Measurements from ENCODE around the gene EP400. TPM values are rescaled to one million over a fixed set of nuclear protein-coding genes. Genes with fewer than 3 reads are reported as not detected.
A peak's percentile ranks its signal among the peaks of the same experiment; 100 is the strongest.

EP400 gene
- total RNA-seq, 1 experiment from 2014 or later = 80.1 TPM

DNA sequence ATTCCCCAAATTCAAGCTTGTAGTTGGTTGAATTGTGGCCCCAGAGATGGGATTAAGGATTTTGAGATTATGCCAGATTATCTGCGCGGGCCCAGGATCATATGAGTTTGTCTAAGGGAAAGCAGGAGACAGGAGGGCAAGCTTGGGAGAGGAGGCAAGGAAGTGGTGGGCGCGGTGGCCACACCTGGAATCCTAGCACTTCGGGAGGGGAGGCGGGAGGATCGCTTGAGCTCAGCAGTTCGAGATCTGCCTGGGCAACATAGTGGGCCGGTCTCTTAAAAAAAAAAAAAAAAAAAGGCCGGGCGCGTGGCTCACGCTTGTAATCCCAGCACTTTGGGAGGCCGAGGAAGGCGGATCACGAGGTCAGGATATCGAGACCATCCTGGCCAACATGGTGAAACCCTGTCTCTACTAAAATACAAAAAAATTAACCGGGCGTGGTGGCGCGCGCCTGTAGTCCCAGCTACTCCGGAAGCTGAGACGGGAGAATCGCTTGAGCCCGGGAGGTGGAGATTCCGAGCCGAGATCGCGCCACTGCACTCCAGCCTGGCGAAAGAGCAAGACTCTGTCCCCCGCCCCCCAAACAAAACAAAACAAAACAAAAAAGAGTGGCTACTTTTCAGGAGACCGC is 21.5 kb upstream of the EP400 start:
- H3K4me1 ChIP-seq (ENCODE audit: insufficient read depth, low read length, poor library complexity, severe bottlenecking) = peaks cover 9% of the 10 kb centered on the region
- TSS peak; percentile 77 for BruUV-seq (replicated peaks)
- DNase-seq (ENCODE audit: low spot score) = no peak
- H3K4me3 ChIP-seq (ENCODE audit: low read depth, low read length, poor library complexity, severe bottlenecking) = peak overlapping the region; percentile 95
- H3K27ac ChIP-seq (ENCODE audit: low read depth, low read length, poor library complexity, severe bottlenecking) = peak overlapping the region; percentile 65
- no peaks in the 10 kb centered on the region for H3K9me3 ChIP-seq (ENCODE audit: low read depth, low read length, poor library complexity, severe bottlenecking)
- ChIA-PET POLR2A (ENCODE audit: low non-redundant PET) (no interaction called here), CTCF (no interaction called here)
- TF ChIP-seq EZH2 (IDR thresholded peaks at IDR 0.05; ENCODE audit: borderline replicate concordance, low read depth, low read length, poor library complexity, severe bottlenecking) = no peak
- TF ChIP-seq, protein P1, sequence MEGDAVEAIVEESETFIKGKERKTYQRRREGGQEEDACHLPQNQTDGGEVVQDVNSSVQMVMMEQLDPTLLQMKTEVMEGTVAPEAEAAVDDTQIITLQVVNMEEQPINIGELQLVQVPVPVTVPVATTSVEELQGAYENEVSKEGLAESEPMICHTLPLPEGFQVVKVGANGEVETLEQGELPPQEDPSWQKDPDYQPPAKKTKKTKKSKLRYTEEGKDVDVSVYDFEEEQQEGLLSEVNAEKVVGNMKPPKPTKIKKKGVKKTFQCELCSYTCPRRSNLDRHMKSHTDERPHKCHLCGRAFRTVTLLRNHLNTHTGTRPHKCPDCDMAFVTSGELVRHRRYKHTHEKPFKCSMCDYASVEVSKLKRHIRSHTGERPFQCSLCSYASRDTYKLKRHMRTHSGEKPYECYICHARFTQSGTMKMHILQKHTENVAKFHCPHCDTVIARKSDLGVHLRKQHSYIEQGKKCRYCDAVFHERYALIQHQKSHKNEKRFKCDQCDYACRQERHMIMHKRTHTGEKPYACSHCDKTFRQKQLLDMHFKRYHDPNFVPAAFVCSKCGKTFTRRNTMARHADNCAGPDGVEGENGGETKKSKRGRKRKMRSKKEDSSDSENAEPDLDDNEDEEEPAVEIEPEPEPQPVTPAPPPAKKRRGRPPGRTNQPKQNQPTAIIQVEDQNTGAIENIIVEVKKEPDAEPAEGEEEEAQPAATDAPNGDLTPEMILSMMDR (conservative IDR thresholded peaks at IDR 0.05; ENCODE audit: low read depth, low read length) = no peak
- peaks cover 19% of the 10 kb centered on the region for H3K36me3 ChIP-seq (ENCODE audit: insufficient read depth, low read length, poor library complexity, severe bottlenecking)
- no peaks in the 10 kb centered on the region for H3K27me3 ChIP-seq (replicated peaks; ENCODE audit: insufficient read depth, low read depth, low read length, poor library complexity)
- intact Hi-C loops (cut with micrococcal nuclease; ENCODE audit: unreplicated experiment) = no loop called here

DNA sequence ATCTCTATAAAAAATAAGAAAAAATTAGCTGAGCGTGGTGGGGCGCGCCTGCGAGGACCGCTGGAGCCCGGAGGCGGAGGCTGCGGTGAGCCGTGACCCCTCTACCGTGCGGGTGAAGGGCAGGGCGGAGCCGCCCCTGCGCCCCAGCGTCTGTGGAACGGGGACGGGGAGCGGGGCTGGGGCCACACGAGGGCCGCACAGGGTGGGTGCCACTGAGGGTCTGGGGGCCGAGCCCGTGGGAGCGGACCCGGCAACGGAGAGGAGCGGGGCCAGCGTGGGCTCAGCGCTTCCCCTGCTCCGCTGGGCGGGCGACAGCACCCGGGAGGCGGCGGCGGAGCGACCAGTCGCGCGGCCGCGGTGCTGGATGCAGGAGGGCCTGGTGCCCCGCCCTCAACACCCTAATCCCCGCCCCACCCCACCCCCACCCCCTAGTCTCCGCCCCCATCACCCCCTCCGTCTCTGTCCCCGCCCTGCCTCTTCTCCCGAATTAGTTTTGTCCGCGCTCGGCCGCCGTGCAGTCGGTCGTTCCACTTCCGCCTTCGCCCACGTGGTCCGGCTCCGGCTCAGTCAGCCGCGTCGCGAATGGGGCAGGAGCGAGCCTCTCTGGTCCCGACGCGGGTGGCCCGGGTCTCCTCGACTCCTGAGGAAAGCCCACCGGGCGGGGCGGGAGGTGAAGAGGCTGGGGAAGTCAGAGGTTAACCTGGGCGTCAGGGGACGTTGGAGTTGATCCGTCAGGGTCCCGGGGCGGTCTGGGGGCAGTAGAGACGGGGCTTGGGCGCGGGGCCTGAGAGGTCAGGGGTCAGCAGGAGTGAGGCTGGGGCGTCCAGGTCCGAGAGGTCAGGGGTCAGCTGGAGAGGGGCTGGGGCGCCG is 20.8 kb upstream of the EP400 start, which contains the start of gene PUS1:
Gene PUS1 (plus strand): TSS at position 566 of the 870 bp plus-strand sequence. CDS start 447 bp downstream, outside the sequence.
- intact Hi-C loops (cut with micrococcal nuclease; ENCODE audit: unreplicated experiment) = no loop called here
- ChIA-PET POLR2A (ENCODE audit: low non-redundant PET) (no interaction called here), CTCF (no interaction called here)
- TF ChIP-seq, protein P1 (conservative IDR thresholded peaks at IDR 0.05; ENCODE audit: low read depth, low read length) = no peak
- no peak for TF ChIP-seq EZH2 (IDR thresholded peaks at IDR 0.05; ENCODE audit: borderline replicate concordance, low read depth, low read length, poor library complexity, severe bottlenecking)
- no TSS peak for BruUV-seq (replicated peaks)
- peak within 1 kb of the TSS; percentile 95 for H3K4me3 ChIP-seq (ENCODE audit: low read depth, low read length, poor library complexity, severe bottlenecking)
- peaks cover 9% of the 10 kb centered on the region for H3K4me1 ChIP-seq (ENCODE audit: insufficient read depth, low read length, poor library complexity, severe bottlenecking)
- no peaks in the 10 kb centered on the region for H3K27me3 ChIP-seq (replicated peaks; ENCODE audit: insufficient read depth, low read depth, low read length, poor library complexity)
- no peaks in the 10 kb centered on the region for H3K9me3 ChIP-seq (ENCODE audit: low read depth, low read length, poor library complexity, severe bottlenecking)
- DNase-seq (ENCODE audit: low spot score) = peak; percentile 97
- H3K36me3 ChIP-seq (ENCODE audit: insufficient read depth, low read length, poor library complexity, severe bottlenecking) = peaks cover 26% of the 10 kb centered on the region
- H3K27ac ChIP-seq (ENCODE audit: low read depth, low read length, poor library complexity, severe bottlenecking) = peak within 1 kb of the TSS; percentile 97

DNA sequence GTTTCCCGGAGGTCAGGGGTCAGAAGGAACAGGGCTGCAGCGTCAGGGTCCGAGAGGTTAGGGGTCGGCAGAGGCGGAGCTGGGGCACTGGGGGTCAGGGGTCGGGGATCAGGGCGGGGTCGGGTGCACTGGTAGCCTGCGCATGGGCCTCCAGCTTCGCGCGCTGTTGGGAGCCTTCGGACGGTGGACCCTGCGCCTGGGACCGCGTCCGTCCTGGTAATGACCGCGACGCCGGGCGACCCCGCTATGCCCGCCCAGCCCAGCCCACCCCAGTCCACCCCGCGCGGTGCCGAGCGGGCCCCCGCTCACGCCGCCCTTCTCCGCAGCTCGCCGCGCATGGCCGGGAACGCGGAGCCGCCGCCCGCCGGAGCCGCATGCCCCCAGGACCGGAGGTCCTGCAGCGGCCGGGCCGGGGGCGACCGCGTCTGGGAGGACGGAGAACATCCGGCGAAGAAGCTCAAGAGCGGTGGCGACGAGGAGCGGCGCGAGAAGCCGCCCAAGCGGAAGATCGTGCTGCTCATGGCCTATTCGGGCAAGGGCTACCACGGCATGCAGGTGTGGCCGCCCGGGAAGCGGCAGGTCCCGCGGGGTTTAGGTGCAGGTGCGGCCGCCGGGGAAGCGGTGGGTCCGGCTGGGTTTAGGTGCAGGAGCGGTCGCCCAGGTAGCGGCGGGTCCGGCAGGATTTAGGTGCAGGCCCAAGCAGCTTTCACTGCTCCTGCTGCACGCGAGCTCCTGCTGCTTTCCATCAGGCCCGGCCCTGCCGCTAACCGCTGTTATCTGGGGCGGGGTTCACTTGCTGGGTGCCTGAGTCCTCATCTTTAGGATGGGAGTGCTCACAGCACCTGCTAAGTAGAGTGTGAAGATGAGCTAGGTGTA is 19.9 kb upstream of the EP400 start:
- H3K27ac ChIP-seq (ENCODE audit: low read depth, low read length, poor library complexity, severe bottlenecking) = peak overlapping the region; percentile 97
- H3K4me3 ChIP-seq (ENCODE audit: low read depth, low read length, poor library complexity, severe bottlenecking) = peak overlapping the region; percentile 95
- no peaks in the 10 kb centered on the region for H3K27me3 ChIP-seq (replicated peaks; ENCODE audit: insufficient read depth, low read depth, low read length, poor library complexity)
- peak; percentile 36 for DNase-seq (ENCODE audit: low spot score)
- no TSS peak for BruUV-seq (replicated peaks)
- peaks cover 9% of the 10 kb centered on the region for H3K4me1 ChIP-seq (ENCODE audit: insufficient read depth, low read length, poor library complexity, severe bottlenecking)
- TF ChIP-seq, protein P1 (conservative IDR thresholded peaks at IDR 0.05; ENCODE audit: low read depth, low read length) = no peak
- no peak for TF ChIP-seq EZH2 (IDR thresholded peaks at IDR 0.05; ENCODE audit: borderline replicate concordance, low read depth, low read length, poor library complexity, severe bottlenecking)
- H3K9me3 ChIP-seq (ENCODE audit: low read depth, low read length, poor library complexity, severe bottlenecking) = no peaks in the 10 kb centered on the region
- peaks cover 35% of the 10 kb centered on the region for H3K36me3 ChIP-seq (ENCODE audit: insufficient read depth, low read length, poor library complexity, severe bottlenecking)
- intact Hi-C loops (cut with micrococcal nuclease; ENCODE audit: unreplicated experiment) = no loop called here
- ChIA-PET POLR2A (ENCODE audit: low non-redundant PET) (interaction anchor here (0.6 kb wide), 1 partner anchor 21 kb away, joined by 3 read pairs; no protein-coding TSS in a partner anchor), CTCF (no interaction called here)
